ENCODE data around the gene COX6B2. TPM values are rescaled to one million over a fixed set of nuclear protein-coding genes. Genes with fewer than 3 reads are reported as not detected.
"Not testable (repeated sequence)": the region's sequence is repeated elsewhere in the genome, so short reads cannot be mapped to it uniquely, and the experiment has no call there.

The COX6B2 gene
- 0.81 TPM for polyA plus RNA-seq (2013, experiment 1 of 2)
- 0.71 TPM for polyA plus RNA-seq (2013, experiment 2 of 2)

- no CpG with 5 or more reads among the region's 43 CpGs for WGBS, 2 donors (ENCODE audit: extremely low coverage in 2 of 2, insufficient read length in 2 of 2, insufficient replicate concordance in 1 of 2)
- Histone ChIP-seq H2BK5ac (ENCODE audit: low read length) (peak within 1 kb of the TSS; percentile 35), H4K8ac (ENCODE audit: low read depth, low read length) (no peak within 1 kb of the TSS)
Measured at GRCh38 chr19:55354698-55355212, at the start of gene COX6B2. COX6B2 (minus strand) TSS chr19:55354719; CDS start chr19:55354521, 198 bp downstream.

GRCh38 chr19:55402509-55402908 lies 48.0 kb upstream of the COX6B2 start:
- no peak overlapping the region for H2BK12ac ChIP-seq (ENCODE audit: low read length)
- H2BK120ac ChIP-seq (ENCODE audit: low read depth, low read length) = no peak overlapping the region
- H3K79me1 ChIP-seq (ENCODE audit: low read depth, low read length) = peaks cover 15% of the 10 kb centered on the region
- no peak overlapping the region for H2BK5ac ChIP-seq (ENCODE audit: low read length)
- no peak overlapping the region for H2BK15ac ChIP-seq (ENCODE audit: low read length)
- no peak overlapping the region for H3K14ac ChIP-seq (ENCODE audit: low read length)
- H3K4me1 ChIP-seq (ENCODE audit: control insufficient read depth in 2 of 2, insufficient read depth in 1 of 2, low read depth in 1 of 2, low read length in 2 of 2) = peaks cover 15% of the 10 kb centered on the region in 2 donors
- H3K36me3 ChIP-seq (replicated peaks in 1 of 2; ENCODE audit: control insufficient read depth in 2 of 2, insufficient read depth in 2 of 2, low read length in 2 of 2) = peaks cover 49 to 64% of the 10 kb centered on the region in 2 donors
- no peaks in the 10 kb centered on the region for H3K9me3 ChIP-seq (replicated peaks in 1 of 2; ENCODE audit: control insufficient read depth in 2 of 2, insufficient read depth in 1 of 2, low read depth in 1 of 2, low read length in 2 of 2)
- no CpG with 5 or more reads among the region's 2 CpGs for WGBS, 2 donors (ENCODE audit: extremely low coverage in 2 of 2, insufficient read length in 2 of 2, insufficient replicate concordance in 1 of 2)
- H3K4ac ChIP-seq (ENCODE audit: low read length) = no peak overlapping the region
- H3K18ac ChIP-seq (ENCODE audit: low read length) = no peak overlapping the region
- no peak overlapping the region for H3K4me2 ChIP-seq (ENCODE audit: insufficient read depth, low read length, poor library complexity, severe bottlenecking)
- no peak overlapping the region for H2AFZ ChIP-seq (ENCODE audit: low read length)
- H2AK5ac ChIP-seq (ENCODE audit: low read depth, low read length) = no peak overlapping the region
- H3K27me3 ChIP-seq (ENCODE audit: control insufficient read depth in 3 of 3, insufficient read depth in 3 of 3, low read depth in 1 of 3, low read length in 3 of 3) = no peaks in the 10 kb centered on the region
- no peak overlapping the region for H4K8ac ChIP-seq (ENCODE audit: low read depth, low read length)
- H3K4me3 ChIP-seq (ENCODE audit: low read length in 2 of 2) = no peak overlapping the region
- no peak overlapping the region for H3K23ac ChIP-seq (ENCODE audit: low read depth, low read length, poor library complexity)
- peak overlapping the region; percentile 7 for H3K9ac ChIP-seq (ENCODE audit: low read depth, low read length, poor library complexity)
- DNase-seq (ENCODE audit: low spot score) = no peak
- no peak overlapping the region for H4K91ac ChIP-seq (ENCODE audit: low read depth, low read length, poor library complexity)
- no peak overlapping the region for H3K27ac ChIP-seq (replicated peaks; ENCODE audit: low read length)

More at GRCh38 chr19:55354698-55355212, at the start of gene COX6B2:
- peak within 1 kb of the TSS; percentile 84 for H2BK15ac ChIP-seq (ENCODE audit: low read length)
- H2AK5ac ChIP-seq (ENCODE audit: low read depth, low read length) = peak within 1 kb of the TSS; percentile 89
- DNase-seq (ENCODE audit: low spot score) = no peak
- H3K23ac ChIP-seq (ENCODE audit: low read depth, low read length, poor library complexity) = peak within 1 kb of the TSS; percentile 75
- no peak within 1 kb of the TSS for H2BK12ac ChIP-seq (ENCODE audit: low read length)
- no peaks in the 10 kb centered on the region for H3K36me3 ChIP-seq (replicated peaks in 1 of 2; ENCODE audit: control insufficient read depth in 2 of 2, insufficient read depth in 2 of 2, low read length in 2 of 2)
- H3K9ac ChIP-seq (ENCODE audit: low read depth, low read length, poor library complexity) = peak within 1 kb of the TSS; percentile 92
- H3K18ac ChIP-seq (ENCODE audit: low read length) = peak within 1 kb of the TSS; percentile 96
- H3K4me1 ChIP-seq (ENCODE audit: control insufficient read depth in 2 of 2, insufficient read depth in 1 of 2, low read depth in 1 of 2, low read length in 2 of 2) = peaks cover 7 to 10% of the 10 kb centered on the region in 2 donors
- no peak within 1 kb of the TSS for H2BK120ac ChIP-seq (ENCODE audit: low read depth, low read length)
- H3K27ac ChIP-seq (replicated peaks; ENCODE audit: low read length) = no peak within 1 kb of the TSS
- H3K27me3 ChIP-seq (ENCODE audit: control insufficient read depth in 3 of 3, insufficient read depth in 3 of 3, low read depth in 1 of 3, low read length in 3 of 3) = peaks cover 7 to 65% (median 56%) of the 10 kb centered on the region in 3 experiments
- H3K4me2 ChIP-seq (ENCODE audit: insufficient read depth, low read length, poor library complexity, severe bottlenecking) = peak within 1 kb of the TSS; percentile 80
- peak within 1 kb of the TSS; percentile 90 for H2AFZ ChIP-seq (ENCODE audit: low read length)
- H3K4me3 ChIP-seq (ENCODE audit: low read length in 2 of 2) = peak within 1 kb of the TSS; percentile 44 to 81
- H3K9me3 ChIP-seq (replicated peaks in 1 of 2; ENCODE audit: control insufficient read depth in 2 of 2, insufficient read depth in 1 of 2, low read depth in 1 of 2, low read length in 2 of 2) = no peaks in the 10 kb centered on the region
- peak within 1 kb of the TSS; percentile 44 for H3K14ac ChIP-seq (ENCODE audit: low read length)
- H3K4ac ChIP-seq (ENCODE audit: low read length) = no peak within 1 kb of the TSS
- no peak within 1 kb of the TSS for H4K91ac ChIP-seq (ENCODE audit: low read depth, low read length, poor library complexity)
- no peaks in the 10 kb centered on the region for H3K79me1 ChIP-seq (ENCODE audit: low read depth, low read length)

- Histone ChIP-seq H3K36me3 (replicated peaks in 1 of 2; ENCODE audit: control insufficient read depth in 2 of 2, insufficient read depth in 2 of 2, low read length in 2 of 2) (peaks cover 47 to 58% of the 10 kb centered on the region in 2 donors), H3K4me1 (ENCODE audit: control insufficient read depth in 2 of 2, insufficient read depth in 1 of 2, low read depth in 1 of 2, low read length in 2 of 2) (peaks cover 10 to 11% of the 10 kb centered on the region in 2 donors), H3K79me1 (ENCODE audit: low read depth, low read length) (peaks cover 13% of the 10 kb centered on the region)
- not testable (repeated sequence) for H2BK15ac ChIP-seq (ENCODE audit: low read length); H2AFZ ChIP-seq (ENCODE audit: low read length); H2AK5ac ChIP-seq (ENCODE audit: low read depth, low read length); H3K9ac ChIP-seq (ENCODE audit: low read depth, low read length, poor library complexity); H2BK12ac ChIP-seq (ENCODE audit: low read length); H3K4ac ChIP-seq (ENCODE audit: low read length); H4K8ac ChIP-seq (ENCODE audit: low read depth, low read length); H3K18ac ChIP-seq (ENCODE audit: low read length); H3K27ac ChIP-seq (replicated peaks; ENCODE audit: low read length); H2BK5ac ChIP-seq (ENCODE audit: low read length); H3K14ac ChIP-seq (ENCODE audit: low read length); H3K4me3 ChIP-seq (ENCODE audit: low read length in 2 of 2); H3K23ac ChIP-seq (ENCODE audit: low read depth, low read length, poor library complexity); H4K91ac ChIP-seq (ENCODE audit: low read depth, low read length, poor library complexity); DNase-seq (ENCODE audit: low spot score); H3K9me3 ChIP-seq (replicated peaks in 1 of 2; ENCODE audit: control insufficient read depth in 2 of 2, insufficient read depth in 1 of 2, low read depth in 1 of 2, low read length in 2 of 2); H3K4me2 ChIP-seq (ENCODE audit: insufficient read depth, low read length, poor library complexity, severe bottlenecking); H3K27me3 ChIP-seq (ENCODE audit: control insufficient read depth in 3 of 3, insufficient read depth in 3 of 3, low read depth in 1 of 3, low read length in 3 of 3); H2BK120ac ChIP-seq (ENCODE audit: low read depth, low read length)
- WGBS, 2 donors (ENCODE audit: extremely low coverage in 2 of 2, insufficient read length in 2 of 2, insufficient replicate concordance in 1 of 2) = no CpG with 5 or more reads among the region's 28 CpGs
Measured at GRCh38 chr19:55401390-55401789, 46.9 kb upstream of the COX6B2 start.

GRCh38 chr19:55400281-55401087 lies 46.0 kb upstream of the COX6B2 start:
- no peak overlapping the region for H2BK120ac ChIP-seq (ENCODE audit: low read depth, low read length)
- H3K4me1 ChIP-seq (ENCODE audit: control insufficient read depth in 2 of 2, insufficient read depth in 1 of 2, low read depth in 1 of 2, low read length in 2 of 2) = peaks cover under 1 to 2% of the 10 kb centered on the region in 2 donors
- no peaks in the 10 kb centered on the region for H3K9me3 ChIP-seq (replicated peaks in 1 of 2; ENCODE audit: control insufficient read depth in 2 of 2, insufficient read depth in 1 of 2, low read depth in 1 of 2, low read length in 2 of 2)
- H2BK12ac ChIP-seq (ENCODE audit: low read length) = no peak overlapping the region
- H3K4me3 ChIP-seq (ENCODE audit: low read length in 2 of 2) = no peak overlapping the region
- H4K8ac ChIP-seq (ENCODE audit: low read depth, low read length) = peak overlapping the region; percentile 74
- no peak overlapping the region for H2BK15ac ChIP-seq (ENCODE audit: low read length)
- H3K14ac ChIP-seq (ENCODE audit: low read length) = no peak overlapping the region
- peak overlapping the region; percentile 9 for H3K9ac ChIP-seq (ENCODE audit: low read depth, low read length, poor library complexity)
- H3K27ac ChIP-seq (replicated peaks; ENCODE audit: low read length) = no peak overlapping the region
- no CpG with 5 or more reads among the region's 14 CpGs for WGBS, 2 donors (ENCODE audit: extremely low coverage in 2 of 2, insufficient read length in 2 of 2, insufficient replicate concordance in 1 of 2)
- DNase-seq (ENCODE audit: low spot score) = no peak
- H2AK5ac ChIP-seq (ENCODE audit: low read depth, low read length) = no peak overlapping the region
- H3K18ac ChIP-seq (ENCODE audit: low read length) = no peak overlapping the region
- H3K23ac ChIP-seq (ENCODE audit: low read depth, low read length, poor library complexity) = peak overlapping the region; percentile 61
- no peak overlapping the region for H3K4me2 ChIP-seq (ENCODE audit: insufficient read depth, low read length, poor library complexity, severe bottlenecking)
- peaks cover 10% of the 10 kb centered on the region for H3K79me1 ChIP-seq (ENCODE audit: low read depth, low read length)
- no peak overlapping the region for H2BK5ac ChIP-seq (ENCODE audit: low read length)
- peaks cover 38 to 49% of the 10 kb centered on the region in 2 donors for H3K36me3 ChIP-seq (replicated peaks in 1 of 2; ENCODE audit: control insufficient read depth in 2 of 2, insufficient read depth in 2 of 2, low read length in 2 of 2)
- H2AFZ ChIP-seq (ENCODE audit: low read length) = no peak overlapping the region
- no peak overlapping the region for H4K91ac ChIP-seq (ENCODE audit: low read depth, low read length, poor library complexity)
- no peaks in the 10 kb centered on the region for H3K27me3 ChIP-seq (ENCODE audit: control insufficient read depth in 3 of 3, insufficient read depth in 3 of 3, low read depth in 1 of 3, low read length in 3 of 3)
- H3K4ac ChIP-seq (ENCODE audit: low read length) = no peak overlapping the region
